ENCODE results near the gene KAT5.
A peak's percentile ranks its signal among the peaks of the same experiment; 100 is the strongest.
"Not testable (repeated sequence)": the region's sequence is repeated elsewhere in the genome, so short reads cannot be mapped to it uniquely, and the experiment has no call there.

KAT5 gene

DNA sequence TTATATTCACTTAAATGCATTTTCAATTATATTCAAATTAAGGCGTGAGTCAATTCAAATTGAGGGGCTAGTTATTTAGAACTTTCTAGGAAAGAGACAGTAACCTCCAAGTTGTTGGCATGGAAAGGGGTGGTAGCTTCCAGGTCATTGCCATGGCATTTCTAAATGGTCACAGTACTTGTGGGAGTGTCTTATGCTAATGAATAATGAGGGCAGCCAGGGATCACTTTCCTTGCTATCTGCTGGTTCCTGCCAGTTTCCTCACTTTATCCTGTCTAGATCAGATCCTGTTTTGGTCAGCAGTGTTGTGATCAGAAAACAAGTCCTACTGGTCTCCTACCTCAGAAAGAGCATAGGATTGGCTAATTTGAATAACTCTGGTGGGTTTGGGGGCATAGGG, 30.3 kb downstream of the KAT5 start:
- Mint-ChIP-seq H3K4me1 (no peaks in the 10 kb centered on the region), H3K36me3 (ENCODE audit: low read depth) (no peaks in the 10 kb centered on the region), H3K4me3 (no peak overlapping the region), H3K27me3 (ENCODE audit: low read depth, poor library complexity) (peaks cover 60% of the 10 kb centered on the region), H3K27ac (no peak overlapping the region), H3K9me3 (peaks cover 15% of the 10 kb centered on the region)
- DNase-seq = no peak
- TF ChIP-seq, protein P1, sequence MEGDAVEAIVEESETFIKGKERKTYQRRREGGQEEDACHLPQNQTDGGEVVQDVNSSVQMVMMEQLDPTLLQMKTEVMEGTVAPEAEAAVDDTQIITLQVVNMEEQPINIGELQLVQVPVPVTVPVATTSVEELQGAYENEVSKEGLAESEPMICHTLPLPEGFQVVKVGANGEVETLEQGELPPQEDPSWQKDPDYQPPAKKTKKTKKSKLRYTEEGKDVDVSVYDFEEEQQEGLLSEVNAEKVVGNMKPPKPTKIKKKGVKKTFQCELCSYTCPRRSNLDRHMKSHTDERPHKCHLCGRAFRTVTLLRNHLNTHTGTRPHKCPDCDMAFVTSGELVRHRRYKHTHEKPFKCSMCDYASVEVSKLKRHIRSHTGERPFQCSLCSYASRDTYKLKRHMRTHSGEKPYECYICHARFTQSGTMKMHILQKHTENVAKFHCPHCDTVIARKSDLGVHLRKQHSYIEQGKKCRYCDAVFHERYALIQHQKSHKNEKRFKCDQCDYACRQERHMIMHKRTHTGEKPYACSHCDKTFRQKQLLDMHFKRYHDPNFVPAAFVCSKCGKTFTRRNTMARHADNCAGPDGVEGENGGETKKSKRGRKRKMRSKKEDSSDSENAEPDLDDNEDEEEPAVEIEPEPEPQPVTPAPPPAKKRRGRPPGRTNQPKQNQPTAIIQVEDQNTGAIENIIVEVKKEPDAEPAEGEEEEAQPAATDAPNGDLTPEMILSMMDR (IDR thresholded peaks at IDR 0.05) = no peak

DNA sequence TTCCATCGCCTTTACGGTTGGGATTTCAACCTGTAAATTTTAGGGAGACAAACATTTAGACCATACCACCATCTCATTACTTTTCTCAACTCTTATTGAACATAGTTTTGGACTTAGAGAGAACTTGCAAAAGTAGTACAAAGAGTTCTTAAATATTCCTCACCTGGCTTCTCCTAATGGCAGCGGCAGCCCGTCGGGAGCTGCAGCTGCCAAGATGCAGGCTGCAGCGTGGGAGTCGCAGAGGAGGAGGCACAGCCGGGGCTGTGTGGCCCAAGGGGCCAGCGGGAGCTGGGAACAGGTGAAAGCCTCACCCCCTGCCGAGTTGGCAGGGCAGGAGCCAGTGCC, 31.6 kb downstream of the KAT5 start:
- Mint-ChIP-seq H3K27me3 (ENCODE audit: low read depth, poor library complexity) (peaks cover 65% of the 10 kb centered on the region), H3K4me1 (no peaks in the 10 kb centered on the region), H3K4me3 (no peak overlapping the region), H3K36me3 (ENCODE audit: low read depth) (no peaks in the 10 kb centered on the region), H3K27ac (no peak overlapping the region), H3K9me3 (peaks cover 10% of the 10 kb centered on the region)
- no peak for DNase-seq
- TF ChIP-seq, protein P1 (IDR thresholded peaks at IDR 0.05) = no peak

DNA sequence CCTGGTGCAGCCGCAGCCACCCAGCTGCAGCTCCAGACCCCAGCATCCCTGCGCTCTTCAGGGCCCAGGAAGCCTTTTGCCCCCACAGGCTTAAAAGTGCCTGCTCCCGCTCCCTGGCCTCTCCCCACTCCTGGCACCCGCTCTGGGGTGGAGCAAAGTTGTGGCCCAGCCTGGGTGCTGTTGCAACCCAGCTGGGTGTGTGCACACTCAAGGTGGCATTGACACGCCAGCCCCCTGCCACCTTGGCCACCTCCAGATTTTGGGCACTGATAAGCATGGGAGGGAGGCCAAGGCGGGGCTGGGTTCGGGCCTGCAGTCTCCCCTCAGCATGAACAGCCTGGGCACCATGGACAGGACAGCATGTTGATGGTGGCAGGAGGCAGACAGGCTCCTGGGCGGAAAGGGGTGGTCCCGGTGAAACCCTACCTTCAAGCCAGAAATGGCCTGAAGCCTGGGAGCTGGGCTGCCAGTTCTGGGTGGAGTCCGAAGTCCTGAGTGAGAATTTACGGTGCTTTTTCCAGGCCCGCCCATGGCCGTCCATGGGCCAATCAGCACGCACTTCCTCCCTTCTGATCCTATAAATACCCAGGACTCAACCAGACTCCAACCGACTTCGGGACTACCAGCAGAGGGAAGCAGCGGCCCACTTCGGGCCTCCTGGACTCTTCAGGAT, 32.1 kb downstream of the KAT5 start:
- Mint-ChIP-seq H3K4me3 (no peak overlapping the region), H3K4me1 (no peaks in the 10 kb centered on the region), H3K36me3 (ENCODE audit: low read depth) (no peaks in the 10 kb centered on the region), H3K9me3 (peaks cover 13% of the 10 kb centered on the region), H3K27ac (no peak overlapping the region), H3K27me3 (ENCODE audit: low read depth, poor library complexity) (peaks cover 70% of the 10 kb centered on the region)
- DNase-seq = peak; percentile 26
- TF ChIP-seq, protein P1 (IDR thresholded peaks at IDR 0.05) = no peak

DNA sequence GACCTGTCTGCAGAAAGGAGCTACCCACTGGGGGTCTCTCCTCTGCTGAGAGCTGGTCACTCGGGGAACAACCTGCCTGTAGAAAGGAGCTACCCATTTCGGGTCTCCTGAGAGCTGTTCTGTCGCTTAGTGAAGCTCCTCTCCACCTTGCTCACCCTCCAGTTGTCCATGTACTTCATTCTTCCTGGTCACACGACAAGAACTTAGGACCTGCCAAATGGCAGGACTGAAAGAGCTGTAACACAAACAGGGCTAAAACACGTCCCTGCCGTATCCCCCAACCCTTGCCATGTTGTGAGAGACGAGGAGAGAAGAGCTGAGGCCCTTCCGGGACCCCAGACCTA, 32.6 kb downstream of the KAT5 start:
- DNase-seq = no peak
- Mint-ChIP-seq H3K4me1 (no peaks in the 10 kb centered on the region), H3K36me3 (ENCODE audit: low read depth) (no peaks in the 10 kb centered on the region), H3K27ac (no peak overlapping the region), H3K27me3 (ENCODE audit: low read depth, poor library complexity) (peaks cover 71% of the 10 kb centered on the region), H3K4me3 (no peak overlapping the region), H3K9me3 (peaks cover 13% of the 10 kb centered on the region)
- TF ChIP-seq, protein P1 (IDR thresholded peaks at IDR 0.05) = no peak

DNA sequence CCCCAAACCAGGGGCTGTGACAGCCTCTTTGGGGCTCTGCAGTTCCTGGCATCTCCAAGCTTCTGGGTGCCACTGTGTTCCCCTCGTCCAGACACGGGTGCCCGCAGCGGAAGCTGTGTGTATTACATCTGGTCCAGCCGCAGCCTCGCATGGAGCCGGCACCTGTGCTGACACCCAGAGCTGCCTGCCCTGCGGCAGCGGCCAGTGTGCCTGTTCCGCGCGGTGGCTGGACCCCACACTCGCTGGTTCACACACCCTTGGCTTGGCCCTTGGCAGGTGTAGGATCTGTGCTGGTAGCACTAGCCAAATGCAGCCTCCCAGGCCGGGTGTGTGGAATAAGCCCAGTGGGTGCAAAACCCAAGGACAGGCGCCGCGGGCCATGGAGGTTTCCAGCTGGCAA, 33.0 kb downstream of the KAT5 start:
- DNase-seq = no peak
- Mint-ChIP-seq H3K4me3 (no peak overlapping the region), H3K36me3 (ENCODE audit: low read depth) (no peaks in the 10 kb centered on the region), H3K27ac (no peak overlapping the region), H3K27me3 (ENCODE audit: low read depth, poor library complexity) (peaks cover 71% of the 10 kb centered on the region), H3K9me3 (peaks cover 16% of the 10 kb centered on the region), H3K4me1 (no peaks in the 10 kb centered on the region)
- TF ChIP-seq, protein P1 (IDR thresholded peaks at IDR 0.05) = no peak

DNA sequence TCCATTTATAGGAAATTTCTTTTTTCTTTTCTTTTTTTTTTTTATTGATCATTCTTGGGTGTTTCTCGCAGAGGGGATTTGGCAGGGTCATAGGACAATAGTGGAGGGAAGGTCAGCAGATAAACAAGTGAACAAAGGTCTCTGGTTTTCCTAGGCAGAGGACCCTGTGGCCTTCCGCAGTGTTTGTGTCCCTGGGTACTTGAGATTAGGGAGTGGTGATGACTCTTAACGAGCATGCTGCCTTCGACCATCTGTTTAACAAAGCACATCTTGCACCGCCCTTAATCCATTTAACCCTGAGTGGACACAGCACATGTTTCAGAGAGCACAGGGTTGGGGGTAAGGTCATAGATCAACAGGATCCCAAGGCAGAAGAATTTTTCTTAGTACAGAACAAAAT, 50.1 kb downstream of the KAT5 start:
- not testable (repeated sequence) for H3K4me3 Mint-ChIP-seq; H3K36me3 Mint-ChIP-seq (ENCODE audit: low read depth); H3K4me1 Mint-ChIP-seq; H3K27ac Mint-ChIP-seq; DNase-seq
- Mint-ChIP-seq H3K9me3 (peaks cover 35% of the 10 kb centered on the region), H3K27me3 (ENCODE audit: low read depth, poor library complexity) (peaks cover 26% of the 10 kb centered on the region)

DNA sequence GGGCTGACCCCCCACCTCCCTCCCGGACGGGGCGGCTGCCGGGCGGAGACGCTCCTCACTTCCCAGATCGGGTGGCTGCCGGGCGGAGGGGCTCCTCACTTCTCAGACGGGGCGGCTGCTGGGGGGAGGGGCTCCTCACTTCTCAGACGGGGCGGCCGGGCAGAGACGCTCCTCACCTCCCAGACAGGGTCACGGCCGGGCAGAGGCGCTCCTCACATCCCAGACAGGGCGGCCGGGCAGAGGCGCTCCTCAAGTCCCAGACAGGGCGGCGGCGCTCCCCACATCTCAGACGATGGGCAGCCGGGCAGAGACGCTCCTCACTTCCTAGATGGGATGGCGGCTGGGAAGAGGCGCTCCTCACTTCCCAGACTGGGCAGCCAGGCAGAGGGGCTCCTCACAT, 50.8 kb downstream of the KAT5 start:
- H3K27ac Mint-ChIP-seq; H3K4me1 Mint-ChIP-seq; H3K36me3 Mint-ChIP-seq (ENCODE audit: low read depth); DNase-seq; H3K4me3 Mint-ChIP-seq: not testable (repeated sequence)
- peaks cover 29% of the 10 kb centered on the region for H3K9me3 Mint-ChIP-seq
- H3K27me3 Mint-ChIP-seq (ENCODE audit: low read depth, poor library complexity) = peaks cover 21% of the 10 kb centered on the region
